ENCODE data around the gene DECR2. TPM values are rescaled to one million over a fixed set of nuclear protein-coding genes. Genes with fewer than 3 reads are reported as not detected.

DECR2 gene
- total and polyA plus RNA-seq, 2 of the 13 experiments (the other 11 are each of a cell fraction or from before 2014, with no cell fraction given): 36.3 to 44.6 TPM

DNA sequence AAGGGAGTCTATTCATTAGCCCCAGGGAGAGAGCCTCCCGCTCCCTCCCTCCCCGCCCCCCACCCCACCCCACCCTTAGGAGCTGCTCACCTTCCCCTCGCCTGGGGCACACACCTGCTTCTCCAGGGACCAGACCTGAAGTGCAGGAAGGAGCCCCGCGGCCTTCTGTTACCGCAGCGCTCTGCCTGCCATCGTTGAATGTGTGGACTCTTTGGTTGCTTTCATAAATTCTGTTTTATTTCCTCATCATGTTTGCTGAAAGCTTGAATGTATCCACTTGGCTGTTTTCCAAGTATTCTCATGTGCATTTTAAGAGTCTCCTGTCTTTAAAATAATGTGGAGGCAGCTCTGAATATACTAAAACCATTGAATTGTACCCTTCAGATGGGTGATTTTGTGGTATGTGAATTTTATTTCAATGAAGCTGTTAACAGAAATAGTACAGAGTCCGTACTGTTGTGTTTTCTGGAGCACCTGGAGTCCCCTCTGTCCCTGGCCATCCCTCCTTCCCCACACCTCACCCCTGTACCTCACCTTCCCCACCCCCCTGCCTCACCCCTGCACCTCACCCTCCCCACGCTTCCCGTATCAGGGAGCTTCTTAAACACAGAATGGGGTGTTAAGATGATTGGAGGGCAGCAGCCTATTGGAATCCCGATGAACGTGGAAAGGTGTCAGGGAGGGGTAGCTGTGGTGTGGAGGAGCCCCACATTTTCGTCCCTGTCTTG lies 49.3 kb downstream of the DECR2 start (continued):
- no peak for TF ChIP-seq ZC3H4 (CRISPR knock-in tag; IDR thresholded peaks at IDR 0.05; ENCODE audit: borderline replicate concordance)
- no peak for TF ChIP-seq ZNF577 (CRISPR knock-in tag; IDR thresholded peaks at IDR 0.05; ENCODE audit: borderline replicate concordance, low read depth)
- no peak for TF ChIP-seq ZNF124 (CRISPR knock-in tag; IDR thresholded peaks at IDR 0.05)
- 0 out of 2 replicates have a peak, but pooled peaks have one; percentile 38 for TF ChIP-seq ZNF710 (CRISPR knock-in tag; IDR thresholded peaks at IDR 0.05; ENCODE audit: borderline replicate concordance)
- no peak for TF ChIP-seq HBP1 (CRISPR knock-in tag; IDR thresholded peaks at IDR 0.05; ENCODE audit: low read depth)

GRCh38 chr16:454397-454940 lies 52.8 kb downstream of the DECR2 start:
- in situ Hi-C loops (cut with HindIII; ENCODE audit: extremely low pct_ligation_motif_present, low pct_unique_long_range_greater_than_20kb) (no loop called here), intact Hi-C loops (cut with micrococcal nuclease; ENCODE audit: unreplicated experiment) (no loop called here)
- ATAC-seq (no peak), DNase-seq (ENCODE audit: low spot score) (no peak), FAIRE-seq (no peak)
- Histone ChIP-seq H3K27ac (ENCODE audit: extremely low read length, insufficient read depth, low read length) (no peak overlapping the region), H3K9me3 (ENCODE audit: low read length) (no peaks in the 10 kb centered on the region), H3K27me3 (ENCODE audit: control insufficient read depth in 1 of 2, insufficient read depth in 2 of 2, low read length in 2 of 2) (no peaks in the 10 kb centered on the region), H3K4me2 (ENCODE audit: low read depth, low read length) (no peak overlapping the region), H3K9ac (ENCODE audit: insufficient read depth, low read depth, low read length) (no peak overlapping the region), H3K79me2 (ENCODE audit: insufficient read depth, low read length) (peaks cover 24% of the 10 kb centered on the region), H2AFZ (ENCODE audit: low read length) (no peak overlapping the region), H3K36me3 (replicated peaks in 1 of 2; ENCODE audit: control insufficient read depth in 1 of 2, insufficient read depth in 2 of 2, low read length in 2 of 2) (no peaks in the 10 kb centered on the region), H3K4me3 (replicated peaks in 1 of 3; ENCODE audit: insufficient read depth in 1 of 3, low read depth in 2 of 3, low read length in 3 of 3) (no peak overlapping the region), H4K20me1 (ENCODE audit: insufficient read depth, low read length) (no peaks in the 10 kb centered on the region), H3K4me1 (ENCODE audit: insufficient read depth, low read length) (peaks cover 45% of the 10 kb centered on the region)
- TF ChIP-seq CREB1 (IDR thresholded peaks at IDR 0.05): no peak
- TF ChIP-seq CREB1 (CRISPR knock-in tag; IDR thresholded peaks at IDR 0.05): no peak
- BruUV-seq (replicated peaks): no TSS peak
- 89% methylated on average over 13 of the region's 13 CpGs for WGBS (ENCODE audit: low lambda C conversion rate)
- CTCF ChIA-PET (ENCODE audit: low intra/inter-chr PET ratio, low total read pairs): no interaction called here
- POLR2A ChIA-PET: interaction anchor here (1.5 to 1.6 kb wide), 2 partner anchors 20 to 53 kb away, joined by 4 to 5 read pairs; partner anchors contain the start of gene DECR2

Data from HepG2 (cell line).